Neural cell (in vitro differentiated cells): Measurements from ENCODE around the gene C1orf141.

Source experiments
- CTCF ChIP-seq: fragments of 450-650 bp; IDR thresholded peaks from 2 replicates; pipeline ENCODE4 v1.5.1; 2014; ENCODE audit warnings: antibody characterized with exemption, mild to moderate bottlenecking, moderate library complexity; ENCODE audit not compliant: poor library complexity, severe bottlenecking
- EP300 ChIP-seq: fragments of 450-650 bp; conservative IDR thresholded peaks from 2 replicates; pipeline ENCODE4 v1.6.1; 2014; ENCODE audit warnings: antibody characterized with exemption, mild to moderate bottlenecking, moderate library complexity; ENCODE audit not compliant: poor library complexity, severe bottlenecking
- EZH2 ChIP-seq: fragments of 200-600, 300-800 bp; shearing (Covaris generic), sonication (generic); IDR thresholded peaks from 2 replicates; pipeline ENCODE4 v1.6.1; 2014; ENCODE audit warnings: antibody characterized with exemption, low read length, borderline replicate concordance, mild to moderate bottlenecking; ENCODE audit not compliant: insufficient read depth, poor library complexity, severe bottlenecking
- MXI1 ChIP-seq: fragments of 450-650 bp; conservative IDR thresholded peaks from 2 replicates; pipeline ENCODE4 v1.6.1; 2014; ENCODE audit warnings: antibody characterized with exemption, mild to moderate bottlenecking; ENCODE audit not compliant: poor library complexity, severe bottlenecking
- POLR2AphosphoS5 ChIP-seq: IDR thresholded peaks from 2 replicates; pipeline ENCODE4 v1.6.1; 2012
- RAD21 ChIP-seq: fragments of 450-650 bp; conservative IDR thresholded peaks from 2 replicates; pipeline ENCODE4 v1.6.1; 2014; ENCODE audit warnings: antibody characterized with exemption, mild to moderate bottlenecking, moderate library complexity
- REST ChIP-seq: IDR thresholded peaks from 2 replicates; pipeline ENCODE4 v1.6.1; 2012; ENCODE audit warnings: borderline replicate concordance
- SMC3 ChIP-seq: fragments of 450-650 bp; conservative IDR thresholded peaks from 2 replicates; pipeline ENCODE4 v1.6.1; 2014; ENCODE audit warnings: antibody characterized with exemption, mild to moderate bottlenecking, moderate library complexity; ENCODE audit not compliant: poor library complexity

GRCh38 chr1:67088440-67088839, 46.3 kb downstream of the C1orf141 start:
- no peak for TF ChIP-seq CTCF
- TF ChIP-seq REST, result no peak
- TF ChIP-seq POLR2AphosphoS5, result no peak
- TF ChIP-seq EZH2, result no peak
- TF ChIP-seq SMC3, result no peak
- no peak for TF ChIP-seq RAD21
- TF ChIP-seq MXI1, result no peak
- no peak for TF ChIP-seq EP300
